Measurements from ENCODE around the gene TREML1.

- TF ChIP-seq, protein P1, sequence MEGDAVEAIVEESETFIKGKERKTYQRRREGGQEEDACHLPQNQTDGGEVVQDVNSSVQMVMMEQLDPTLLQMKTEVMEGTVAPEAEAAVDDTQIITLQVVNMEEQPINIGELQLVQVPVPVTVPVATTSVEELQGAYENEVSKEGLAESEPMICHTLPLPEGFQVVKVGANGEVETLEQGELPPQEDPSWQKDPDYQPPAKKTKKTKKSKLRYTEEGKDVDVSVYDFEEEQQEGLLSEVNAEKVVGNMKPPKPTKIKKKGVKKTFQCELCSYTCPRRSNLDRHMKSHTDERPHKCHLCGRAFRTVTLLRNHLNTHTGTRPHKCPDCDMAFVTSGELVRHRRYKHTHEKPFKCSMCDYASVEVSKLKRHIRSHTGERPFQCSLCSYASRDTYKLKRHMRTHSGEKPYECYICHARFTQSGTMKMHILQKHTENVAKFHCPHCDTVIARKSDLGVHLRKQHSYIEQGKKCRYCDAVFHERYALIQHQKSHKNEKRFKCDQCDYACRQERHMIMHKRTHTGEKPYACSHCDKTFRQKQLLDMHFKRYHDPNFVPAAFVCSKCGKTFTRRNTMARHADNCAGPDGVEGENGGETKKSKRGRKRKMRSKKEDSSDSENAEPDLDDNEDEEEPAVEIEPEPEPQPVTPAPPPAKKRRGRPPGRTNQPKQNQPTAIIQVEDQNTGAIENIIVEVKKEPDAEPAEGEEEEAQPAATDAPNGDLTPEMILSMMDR (tag by site-specific recombination; IDR thresholded peaks at IDR 0.05): no peak
- TF ChIP-seq ZBTB10 (tag by site-specific recombination; IDR thresholded peaks at IDR 0.05): no peak
Observed at GRCh38 chr6:41181566-41181965, 27.4 kb upstream of the TREML1 start.
